ENCODE data around the gene CMTM8.

The CMTM8 gene

GRCh38 chr3:32316319-32316718 lies 77.8 kb downstream of the CMTM8 start:
- DNase-seq (ENCODE audit: low read depth in 2 of 2), result no peak
- H3K4me3 ChIP-seq (replicated peaks in 1 of 2; ENCODE audit: low read depth in 2 of 2, low read length in 2 of 2), result no peak overlapping the region
- no peak for TF ChIP-seq CTCF (IDR thresholded peaks at IDR 0.05; ENCODE audit: low read depth, low read length)

- no peak for DNase-seq (ENCODE audit: low read depth in 2 of 2)
- H3K4me3 ChIP-seq (replicated peaks in 1 of 2; ENCODE audit: low read depth in 2 of 2, low read length in 2 of 2), result no peak overlapping the region
- TF ChIP-seq CTCF (IDR thresholded peaks at IDR 0.05; ENCODE audit: low read depth, low read length), result no peak
Observed at GRCh38 chr3:32316976-32317375, 78.5 kb downstream of the CMTM8 start.

GRCh38 chr3:32319607-32320006 lies 81.1 kb downstream of the CMTM8 start:
- DNase-seq (ENCODE audit: low read depth in 2 of 2), result no peak
- TF ChIP-seq CTCF (IDR thresholded peaks at IDR 0.05; ENCODE audit: low read depth, low read length), result no peak

GRCh38 chr3:32320080-32320479 lies 81.6 kb downstream of the CMTM8 start:
- TF ChIP-seq CTCF (IDR thresholded peaks at IDR 0.05; ENCODE audit: low read depth, low read length), result no peak
- no peak overlapping the region for H3K4me3 ChIP-seq (replicated peaks in 1 of 2; ENCODE audit: low read depth in 2 of 2, low read length in 2 of 2)
- DNase-seq (ENCODE audit: low read depth in 2 of 2), result no peak

More at GRCh38 chr3:32319607-32320006, 81.1 kb downstream of the CMTM8 start:
- H3K4me3 ChIP-seq (replicated peaks in 1 of 2; ENCODE audit: low read depth in 2 of 2, low read length in 2 of 2), result no peak overlapping the region

GRCh38 chr3:32321095-32321790 lies 82.8 kb downstream of the CMTM8 start:
- DNase-seq (ENCODE audit: low read depth in 2 of 2), result no peak
- no peak overlapping the region for H3K4me3 ChIP-seq (replicated peaks in 1 of 2; ENCODE audit: low read depth in 2 of 2, low read length in 2 of 2)
- TF ChIP-seq CTCF (IDR thresholded peaks at IDR 0.05; ENCODE audit: low read depth, low read length), result no peak

GRCh38 chr3:32322311-32322710 lies 83.8 kb downstream of the CMTM8 start:
- no peak overlapping the region for H3K4me3 ChIP-seq (replicated peaks in 1 of 2; ENCODE audit: low read depth in 2 of 2, low read length in 2 of 2)
- no peak for DNase-seq (ENCODE audit: low read depth in 2 of 2)
- no peak for TF ChIP-seq CTCF (IDR thresholded peaks at IDR 0.05; ENCODE audit: low read depth, low read length)

- no peak for DNase-seq (ENCODE audit: low read depth in 2 of 2)
- H3K4me3 ChIP-seq (replicated peaks in 1 of 2; ENCODE audit: low read depth in 2 of 2, low read length in 2 of 2), result no peak overlapping the region
- no peak for TF ChIP-seq CTCF (IDR thresholded peaks at IDR 0.05; ENCODE audit: low read depth, low read length)
Observed at GRCh38 chr3:32323604-32324003, 85.1 kb downstream of the CMTM8 start.

Data from cardiac fibroblast (primary cell).